DMS 273 treated with DMSO at 0.1 percent for 48 hours (cell line): ENCODE data around the gene PPP4R2.

Experiments used
- DNase-seq: peaks from one replicate; lab custom pipeline; 2025; lab: John Stamatoyannopoulos, UW

PPP4R2 gene, protein sequence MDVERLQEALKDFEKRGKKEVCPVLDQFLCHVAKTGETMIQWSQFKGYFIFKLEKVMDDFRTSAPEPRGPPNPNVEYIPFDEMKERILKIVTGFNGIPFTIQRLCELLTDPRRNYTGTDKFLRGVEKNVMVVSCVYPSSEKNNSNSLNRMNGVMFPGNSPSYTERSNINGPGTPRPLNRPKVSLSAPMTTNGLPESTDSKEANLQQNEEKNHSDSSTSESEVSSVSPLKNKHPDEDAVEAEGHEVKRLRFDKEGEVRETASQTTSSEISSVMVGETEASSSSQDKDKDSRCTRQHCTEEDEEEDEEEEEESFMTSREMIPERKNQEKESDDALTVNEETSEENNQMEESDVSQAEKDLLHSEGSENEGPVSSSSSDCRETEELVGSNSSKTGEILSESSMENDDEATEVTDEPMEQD

GRCh38 chr3:72996473-72997333 lies at the start of gene PPP4R2:
PPP4R2 (plus strand) TSS chr3:72996811; CDS start chr3:72997038, 227 bp downstream.
- peak; percentile 65 for DNase-seq

- no peak for DNase-seq
Observed at GRCh38 chr3:72947715-72948490, 48.7 kb upstream of the PPP4R2 start.

DNA sequence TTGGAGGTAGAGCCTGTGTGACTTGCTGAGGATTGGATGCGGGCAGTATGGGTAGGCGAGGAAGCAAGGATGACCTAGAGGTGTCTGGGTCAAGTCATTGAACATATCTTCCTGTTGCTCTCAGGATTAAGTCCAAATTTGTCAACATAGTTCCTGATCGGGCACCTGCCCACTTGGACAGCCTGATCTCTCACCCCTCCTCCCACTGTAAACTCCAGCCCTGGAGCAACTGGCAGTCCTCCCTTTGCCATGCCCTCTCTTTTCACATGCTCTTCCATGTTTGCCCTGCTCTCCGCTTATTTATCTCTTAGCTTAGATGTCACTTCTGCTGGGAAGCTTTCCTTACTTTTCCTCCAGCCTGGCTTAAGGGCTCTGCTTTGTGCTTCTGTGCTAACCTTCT lies 47.6 kb upstream of the PPP4R2 start:
- DNase-seq = no peak

DNA sequence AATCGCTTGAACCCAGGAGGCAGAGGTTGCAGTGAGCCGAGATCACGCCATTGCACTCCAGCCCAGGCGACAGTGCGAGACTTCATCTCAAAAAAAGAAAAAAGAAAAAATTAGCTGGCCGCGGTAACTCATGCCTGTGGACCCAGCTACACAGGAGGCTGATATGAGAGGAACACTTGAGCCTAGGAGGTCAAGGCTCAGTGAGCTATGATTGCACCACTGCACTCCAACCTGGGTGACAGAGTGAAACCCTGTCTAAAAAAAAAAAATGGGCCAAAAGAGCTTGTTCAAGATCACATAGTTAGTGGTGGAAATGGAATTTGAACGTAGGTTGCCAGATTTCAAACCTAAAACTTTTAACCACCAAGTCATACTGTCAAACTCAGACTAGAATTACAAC lies 46.2 kb upstream of the PPP4R2 start:
- DNase-seq = no peak

DNA sequence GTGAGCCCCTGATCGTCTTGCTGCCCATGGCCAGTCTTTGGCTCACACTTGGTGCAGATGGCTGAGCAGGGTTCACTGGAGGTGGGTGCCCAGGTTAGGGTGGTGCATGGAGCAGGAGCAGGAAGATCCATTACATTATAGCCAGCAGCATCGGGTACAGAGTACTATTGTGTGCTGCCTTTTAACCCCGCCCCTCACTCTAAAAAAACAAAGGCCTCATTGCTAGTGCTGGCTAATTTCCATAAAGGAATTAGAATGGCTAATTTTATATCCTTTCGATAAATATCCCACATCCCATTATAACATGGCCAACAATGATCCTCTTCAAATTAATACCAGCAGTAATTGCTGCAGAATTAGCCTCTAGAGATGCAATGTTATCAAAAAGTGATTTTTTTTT lies 45.8 kb upstream of the PPP4R2 start:
- no peak for DNase-seq

GRCh38 chr3:72951259-72951722 lies 45.3 kb upstream of the PPP4R2 start:
- DNase-seq = no peak

DNA sequence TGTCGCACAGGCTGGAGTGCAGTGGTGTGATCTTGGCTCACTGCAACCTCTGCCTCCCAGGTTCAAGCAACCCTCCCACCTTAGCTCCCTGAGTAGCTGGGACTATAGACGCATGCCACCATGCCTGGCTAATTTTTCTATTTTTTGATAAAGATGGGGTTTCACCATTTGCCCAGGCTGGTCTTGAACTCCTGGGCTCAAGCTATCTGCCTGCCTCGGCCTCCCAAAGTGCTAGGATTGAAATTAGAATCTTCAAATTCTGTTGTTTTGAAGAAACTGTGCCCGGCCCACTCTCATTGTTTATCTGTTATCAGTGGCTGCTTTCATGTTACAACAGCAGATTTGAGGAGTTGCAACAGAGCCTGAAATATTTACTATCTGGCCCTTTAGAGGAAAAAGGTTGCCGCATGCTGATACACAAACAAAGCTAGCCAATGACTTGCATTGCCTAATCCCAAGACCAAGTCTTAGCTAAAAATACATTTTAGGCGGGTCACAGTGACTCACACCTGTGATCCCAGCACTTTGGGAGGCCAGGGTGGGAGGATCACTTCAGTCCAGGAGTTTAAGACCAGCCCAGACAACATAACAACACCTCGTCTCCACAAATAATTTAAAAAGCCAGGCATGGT lies 43.2 kb upstream of the PPP4R2 start:
- no peak for DNase-seq

- DNase-seq = no peak
Observed at GRCh38 chr3:72957297-72957696, 39.3 kb upstream of the PPP4R2 start.

- no peak for DNase-seq
Observed at GRCh38 chr3:72959336-72959735, 37.3 kb upstream of the PPP4R2 start.

DNA sequence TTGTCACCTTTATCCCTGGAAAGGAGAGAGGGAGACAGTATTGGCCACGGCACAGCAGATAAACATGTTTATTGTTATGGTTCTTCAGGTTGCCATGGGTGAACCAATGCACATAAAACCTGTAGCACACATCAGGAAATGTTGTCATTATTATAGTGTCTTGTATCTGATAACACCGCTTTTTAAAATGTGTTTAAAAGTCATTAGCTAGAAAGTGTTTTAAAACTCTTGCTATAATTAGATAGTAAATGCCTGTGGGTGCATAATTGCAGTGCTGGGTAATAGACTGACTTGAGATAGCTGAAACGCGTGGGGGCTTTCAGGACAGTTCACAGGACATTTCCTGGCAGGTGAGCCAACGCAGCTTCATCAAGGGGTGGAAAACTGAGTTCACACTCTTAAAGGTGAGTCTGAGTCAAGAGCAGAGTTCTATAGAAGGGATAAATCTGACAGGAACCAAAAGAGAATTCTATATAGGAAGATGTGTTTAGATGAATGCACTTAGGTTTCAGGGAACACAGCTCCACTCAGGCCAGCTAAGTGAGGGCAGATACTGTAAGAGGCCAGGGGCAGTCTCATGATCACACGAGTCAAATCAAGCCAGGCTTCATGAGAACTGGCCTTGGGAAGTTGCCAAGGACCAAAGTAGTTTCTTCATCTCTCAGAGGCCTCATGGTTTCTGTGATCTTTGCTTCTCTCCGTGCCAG lies 35.6 kb upstream of the PPP4R2 start:
- no peak for DNase-seq

GRCh38 chr3:72961752-72962151 lies 34.9 kb upstream of the PPP4R2 start:
- no peak for DNase-seq

DNA sequence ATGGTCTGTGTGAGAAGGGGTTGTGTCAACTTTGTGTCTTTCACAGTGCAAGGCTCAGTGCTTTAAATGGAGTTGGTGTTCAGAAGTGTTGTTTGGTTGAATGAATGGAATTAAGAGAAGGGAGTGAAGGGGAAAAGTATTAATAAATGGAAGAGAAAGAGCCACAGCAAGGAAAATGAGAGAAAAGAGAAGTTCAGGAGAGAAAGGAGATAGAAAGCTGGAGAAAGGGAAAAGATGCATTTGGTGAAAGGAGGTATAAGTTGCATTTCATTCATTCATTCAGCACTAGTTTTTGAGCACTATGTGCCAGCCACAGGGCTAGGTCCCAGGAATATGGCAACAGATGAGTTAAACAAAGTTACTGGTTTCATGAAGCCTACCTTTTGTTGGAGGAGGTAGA lies 34.3 kb upstream of the PPP4R2 start:
- DNase-seq = no peak

- DNase-seq = no peak
Observed at GRCh38 chr3:72964633-72965032, 32.0 kb upstream of the PPP4R2 start.

- no peak for DNase-seq
Observed at GRCh38 chr3:72968266-72968664, 28.3 kb upstream of the PPP4R2 start.

DNA sequence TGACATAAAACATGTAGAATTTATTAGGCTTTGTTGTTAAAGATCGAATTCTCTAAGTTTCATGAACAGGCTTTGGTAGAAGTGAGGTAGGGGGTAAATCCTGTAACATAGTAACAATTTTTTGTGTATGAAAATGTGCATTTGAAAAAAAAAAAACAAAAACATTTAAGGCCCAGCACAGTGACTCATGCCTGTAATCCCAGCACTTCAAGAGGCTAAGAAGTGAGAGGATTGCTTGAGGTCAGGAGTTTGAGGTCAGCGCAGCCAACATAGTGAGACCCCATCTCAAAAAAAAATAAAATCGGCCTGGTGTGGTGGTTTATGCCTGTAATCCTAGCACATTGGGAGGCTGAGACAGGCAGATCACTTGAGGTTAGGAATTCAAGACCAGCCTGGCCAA lies 26.8 kb upstream of the PPP4R2 start:
- DNase-seq = no peak

- no peak for DNase-seq
Observed at GRCh38 chr3:72970942-72971341, 25.7 kb upstream of the PPP4R2 start.

DNA sequence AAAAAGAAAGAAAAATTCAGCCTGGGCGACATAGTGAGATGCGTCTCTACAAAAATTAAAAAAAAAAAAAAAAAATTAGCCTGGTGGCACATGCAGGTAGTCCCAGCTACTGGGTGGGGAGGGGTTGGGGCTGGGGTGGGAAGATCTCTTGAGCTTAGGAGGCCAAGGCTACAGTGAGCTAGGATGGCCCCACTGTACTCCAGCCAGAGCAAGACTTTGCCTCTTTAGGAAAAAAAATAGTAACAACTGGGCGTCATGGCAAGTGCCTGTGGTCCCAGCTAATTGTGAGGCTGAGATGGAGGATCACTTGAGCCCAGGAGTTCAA lies 23.9 kb upstream of the PPP4R2 start:
- DNase-seq = no peak

GRCh38 chr3:72973031-72973723 lies 23.4 kb upstream of the PPP4R2 start:
- no peak for DNase-seq

- DNase-seq = no peak
Observed at GRCh38 chr3:72973786-72974185, 22.8 kb upstream of the PPP4R2 start.

- no peak for DNase-seq
Observed at GRCh38 chr3:72974956-72975355, 21.7 kb upstream of the PPP4R2 start.

DNA sequence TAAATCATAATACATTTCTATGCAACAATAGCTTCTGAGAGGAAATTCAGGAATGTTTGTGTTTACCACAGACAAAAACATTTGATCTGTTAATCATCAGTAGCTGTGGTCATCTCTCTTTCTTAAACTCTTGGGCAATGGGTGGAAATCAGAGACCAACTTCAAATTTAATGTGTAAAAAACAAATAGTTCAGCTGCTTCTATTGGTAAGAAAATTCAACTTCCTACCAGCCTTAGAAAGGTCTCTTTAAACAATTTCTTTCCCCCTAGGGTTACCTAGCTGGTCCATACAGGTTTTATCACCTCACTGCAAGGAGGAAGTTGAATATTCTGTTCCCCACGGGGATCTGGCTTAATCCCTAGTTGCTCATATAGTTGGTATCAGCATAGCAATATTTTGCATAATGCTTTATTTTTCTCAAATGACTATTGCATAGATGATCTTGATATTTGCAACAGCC lies 20.3 kb upstream of the PPP4R2 start:
- no peak for DNase-seq
